Mammary microvascular endothelial cell (primary cell): ENCODE results near the gene NCKAP5. TPM values are rescaled to one million over a fixed set of nuclear protein-coding genes. Genes with fewer than 3 reads are reported as not detected.

ENCODE experiments used
- total RNA-seq: library from RNA; depleted of rRNA; stranded (reverse); fragments of >200 nt; gene quantifications from 2 replicates; pipeline ENCODE4 v1.2.3, GENCODE V29; 2015

Gene NCKAP5
- total RNA-seq, result 0.13 and 0.49 TPM in 2 replicates

DNA sequence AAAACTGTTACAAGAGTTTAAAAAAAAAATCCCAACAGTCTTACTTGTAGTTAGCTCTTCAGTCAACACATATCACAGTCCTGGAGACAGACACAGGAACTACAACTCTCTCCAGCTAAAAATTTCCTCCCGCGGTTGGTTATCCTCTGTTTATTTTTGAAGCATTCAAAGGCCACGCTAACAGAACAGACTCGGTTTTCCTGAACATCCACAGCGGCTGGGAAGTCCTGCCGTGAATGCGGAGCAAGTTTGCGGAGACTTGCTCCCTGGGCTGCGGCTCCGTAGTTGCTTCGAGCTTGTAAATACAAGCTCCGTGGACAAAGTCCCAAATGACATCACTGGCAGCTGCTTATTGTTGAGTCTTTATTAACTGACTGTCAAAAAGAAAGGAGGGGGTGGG, at the start of gene NCKAP5:
TSS of gene NCKAP5 (minus strand) at position 292 of the 400 bp plus-strand sequence. CDS start 50,937 bp downstream, outside the sequence.

DNA sequence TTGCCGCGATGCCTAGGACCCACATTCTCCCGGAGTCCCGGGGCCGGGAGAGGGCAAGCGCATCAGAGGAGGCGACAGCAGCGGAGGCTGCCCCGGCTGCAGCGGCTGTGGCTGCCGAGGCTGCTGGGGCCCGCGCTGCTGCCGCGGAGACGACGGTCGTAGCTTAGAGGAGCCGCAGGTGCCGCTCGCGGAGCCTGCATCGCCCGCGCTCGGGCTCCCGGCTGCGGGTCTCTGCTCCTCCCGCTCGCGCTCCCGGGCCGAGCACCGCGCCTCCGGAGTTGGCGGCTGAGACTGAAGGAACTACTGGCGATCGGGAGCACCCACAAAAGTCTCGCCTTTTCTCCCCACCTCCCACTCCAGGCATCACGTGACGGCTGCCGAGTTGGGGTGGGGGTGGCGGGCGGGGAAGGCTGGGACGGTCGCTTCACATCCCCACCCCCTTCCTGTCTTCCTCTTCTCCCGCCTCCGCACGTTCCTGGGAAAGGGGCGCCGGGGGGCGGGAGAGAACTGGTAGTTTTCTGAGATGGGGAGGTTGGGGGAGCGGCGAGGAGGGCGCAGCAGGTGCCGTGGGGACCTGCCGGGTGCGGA, 898.3 kb downstream of the NCKAP5 start, which contains the start of gene LYPD1:
TSS of gene LYPD1 (minus strand) at position 298 of the 588 bp plus-strand sequence. CDS start at position 25, 273 bp downstream.

